ENCODE measurements around the gene FA2H. TPM values are rescaled to one million over a fixed set of nuclear protein-coding genes. Genes with fewer than 3 reads are reported as not detected.

FA2H gene
- total RNA-seq, 3 donors from 2014 or later, result 0.33 to 1.8 TPM; not detected in 1

DNA sequence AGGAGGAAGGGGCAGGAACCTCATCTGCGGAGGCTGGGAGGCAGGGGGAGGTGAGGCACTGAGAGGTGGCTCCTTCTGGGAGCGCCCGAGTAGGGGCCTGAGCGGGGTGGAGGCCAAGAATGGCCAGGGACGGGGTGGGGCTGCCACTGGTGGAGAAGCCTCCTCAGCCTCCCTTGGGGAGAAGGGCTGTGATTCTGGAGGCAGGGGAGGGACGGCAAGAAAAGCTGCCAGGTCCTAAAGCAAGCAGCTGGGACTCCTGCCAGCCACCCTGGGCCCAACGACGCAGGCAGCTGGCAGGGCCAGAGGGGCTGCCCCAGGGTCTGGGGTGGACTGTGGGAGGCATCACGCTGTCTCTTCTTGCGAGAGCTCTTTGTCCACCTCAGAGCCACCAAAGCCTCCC lies 61.3 kb downstream of the FA2H start:
- TF ChIP-seq POLR2A (IDR thresholded peaks at IDR 0.05), result no peak
- TF ChIP-seq POLR2AphosphoS5 (IDR thresholded peaks at IDR 0.05), result no peak
- TF ChIP-seq, protein P1, sequence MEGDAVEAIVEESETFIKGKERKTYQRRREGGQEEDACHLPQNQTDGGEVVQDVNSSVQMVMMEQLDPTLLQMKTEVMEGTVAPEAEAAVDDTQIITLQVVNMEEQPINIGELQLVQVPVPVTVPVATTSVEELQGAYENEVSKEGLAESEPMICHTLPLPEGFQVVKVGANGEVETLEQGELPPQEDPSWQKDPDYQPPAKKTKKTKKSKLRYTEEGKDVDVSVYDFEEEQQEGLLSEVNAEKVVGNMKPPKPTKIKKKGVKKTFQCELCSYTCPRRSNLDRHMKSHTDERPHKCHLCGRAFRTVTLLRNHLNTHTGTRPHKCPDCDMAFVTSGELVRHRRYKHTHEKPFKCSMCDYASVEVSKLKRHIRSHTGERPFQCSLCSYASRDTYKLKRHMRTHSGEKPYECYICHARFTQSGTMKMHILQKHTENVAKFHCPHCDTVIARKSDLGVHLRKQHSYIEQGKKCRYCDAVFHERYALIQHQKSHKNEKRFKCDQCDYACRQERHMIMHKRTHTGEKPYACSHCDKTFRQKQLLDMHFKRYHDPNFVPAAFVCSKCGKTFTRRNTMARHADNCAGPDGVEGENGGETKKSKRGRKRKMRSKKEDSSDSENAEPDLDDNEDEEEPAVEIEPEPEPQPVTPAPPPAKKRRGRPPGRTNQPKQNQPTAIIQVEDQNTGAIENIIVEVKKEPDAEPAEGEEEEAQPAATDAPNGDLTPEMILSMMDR (IDR thresholded peaks at IDR 0.05), result no peak
- H3K27ac ChIP-seq, result no peak overlapping the region
- H3K9me3 ChIP-seq, result no peaks in the 10 kb centered on the region
- H3K4me3 ChIP-seq, result no peak overlapping the region
- H3K27me3 ChIP-seq, result no peaks in the 10 kb centered on the region
- DNase-seq (ENCODE audit: low spot score in 2 of 2), result no peak
- no peaks in the 10 kb centered on the region for H3K36me3 ChIP-seq
- H3K4me1 ChIP-seq, result no peaks in the 10 kb centered on the region
- intact Hi-C loops (cut with DNase I; ENCODE audit: low total_unique reads), result no loop called here

DNA sequence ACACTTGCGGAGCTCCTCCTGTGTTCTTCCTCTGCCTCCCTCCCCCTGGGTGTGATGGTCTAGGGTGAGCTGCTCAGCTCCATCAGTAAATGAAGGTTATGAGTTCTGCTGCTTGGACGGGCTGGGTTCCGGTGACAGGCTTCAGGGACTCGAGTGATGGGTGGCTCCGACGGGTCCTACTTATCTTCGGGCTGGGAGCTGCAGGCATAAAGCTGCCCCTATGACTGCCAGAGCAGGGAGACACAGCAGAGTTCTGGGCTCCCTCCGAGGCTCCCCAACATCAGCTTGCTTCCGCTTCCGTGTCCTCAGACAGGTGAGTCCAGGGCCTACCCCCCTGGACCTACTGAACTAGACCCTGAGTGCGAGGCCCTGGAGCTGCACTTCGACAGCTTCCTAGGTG lies 62.7 kb downstream of the FA2H start:
- Histone ChIP-seq H3K4me1 (no peaks in the 10 kb centered on the region), H3K9me3 (no peaks in the 10 kb centered on the region), H3K4me3 (no peak overlapping the region), H3K27ac (no peak overlapping the region), H3K27me3 (no peaks in the 10 kb centered on the region), H3K36me3 (no peaks in the 10 kb centered on the region)
- no peak for DNase-seq (ENCODE audit: low spot score in 2 of 2)
- intact Hi-C loops (cut with DNase I; ENCODE audit: low total_unique reads), result no loop called here
- TF ChIP-seq, protein P1 (IDR thresholded peaks at IDR 0.05), result no peak
- TF ChIP-seq POLR2AphosphoS5 (IDR thresholded peaks at IDR 0.05) (no peak), POLR2A (IDR thresholded peaks at IDR 0.05) (no peak)

DNA sequence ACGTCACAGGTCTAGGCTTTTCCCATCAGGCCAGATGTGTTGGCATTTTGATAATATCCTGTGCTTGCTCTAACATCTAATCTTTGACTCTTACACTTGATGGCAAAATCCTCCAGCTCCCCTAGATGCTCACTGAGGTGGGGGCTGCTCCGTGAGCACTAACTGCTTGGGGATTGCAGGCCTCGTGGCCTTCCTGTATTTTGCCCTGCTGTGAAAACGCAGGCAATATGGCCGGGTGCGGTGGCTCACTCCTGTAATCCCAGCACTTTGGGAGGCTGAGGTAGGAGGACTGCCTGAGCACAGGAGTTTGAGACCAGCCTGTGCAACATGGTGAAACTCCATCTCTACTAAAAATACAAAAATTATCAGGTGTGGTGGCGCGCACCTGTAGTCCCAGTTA lies 64.2 kb downstream of the FA2H start:
- no peaks in the 10 kb centered on the region for H3K27me3 ChIP-seq
- TF ChIP-seq POLR2AphosphoS5 (IDR thresholded peaks at IDR 0.05), result no peak
- TF ChIP-seq POLR2A (IDR thresholded peaks at IDR 0.05), result no peak
- TF ChIP-seq, protein P1 (IDR thresholded peaks at IDR 0.05), result no peak
- DNase-seq (ENCODE audit: low spot score in 2 of 2), result no peak
- H3K4me3 ChIP-seq, result no peak overlapping the region
- no peak overlapping the region for H3K27ac ChIP-seq
- no peaks in the 10 kb centered on the region for H3K36me3 ChIP-seq
- no peaks in the 10 kb centered on the region for H3K4me1 ChIP-seq
- H3K9me3 ChIP-seq, result no peaks in the 10 kb centered on the region
- intact Hi-C loops (cut with DNase I; ENCODE audit: low total_unique reads), result no loop called here

DNA sequence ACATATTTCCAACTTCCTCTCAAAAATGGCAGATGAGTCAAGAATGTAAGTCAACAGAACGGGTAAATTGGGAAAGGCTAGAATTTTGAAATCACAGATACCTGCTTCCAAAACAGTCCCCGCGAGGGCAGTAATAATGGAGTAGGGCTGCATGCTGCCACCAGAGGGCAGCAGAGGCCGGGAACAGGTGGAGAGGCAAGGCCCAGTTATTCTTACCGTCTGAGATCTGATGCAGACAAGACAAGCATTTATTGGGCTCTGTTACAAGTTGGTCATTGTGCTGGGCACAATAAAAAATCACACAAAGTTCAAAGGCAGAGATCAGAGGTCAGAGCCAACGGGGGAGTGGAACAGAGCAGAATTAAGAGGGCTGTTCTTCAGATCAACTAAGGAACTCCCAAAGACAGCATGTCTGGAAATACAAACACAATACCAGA lies 65.2 kb downstream of the FA2H start:
- Histone ChIP-seq H3K4me1 (no peaks in the 10 kb centered on the region), H3K27me3 (no peaks in the 10 kb centered on the region), H3K36me3 (no peaks in the 10 kb centered on the region), H3K4me3 (no peak overlapping the region), H3K27ac (no peak overlapping the region), H3K9me3 (no peaks in the 10 kb centered on the region)
- intact Hi-C loops (cut with DNase I; ENCODE audit: low total_unique reads), result no loop called here
- peak; percentile 69 to 76 for DNase-seq (ENCODE audit: low spot score in 2 of 2)
- TF ChIP-seq POLR2AphosphoS5 (IDR thresholded peaks at IDR 0.05) (peak in 1 of 3 donors; percentile 23), POLR2A (IDR thresholded peaks at IDR 0.05) (no peak)
- TF ChIP-seq, protein P1 (IDR thresholded peaks at IDR 0.05), result peak; percentile 93 to 95 (median 94)

DNA sequence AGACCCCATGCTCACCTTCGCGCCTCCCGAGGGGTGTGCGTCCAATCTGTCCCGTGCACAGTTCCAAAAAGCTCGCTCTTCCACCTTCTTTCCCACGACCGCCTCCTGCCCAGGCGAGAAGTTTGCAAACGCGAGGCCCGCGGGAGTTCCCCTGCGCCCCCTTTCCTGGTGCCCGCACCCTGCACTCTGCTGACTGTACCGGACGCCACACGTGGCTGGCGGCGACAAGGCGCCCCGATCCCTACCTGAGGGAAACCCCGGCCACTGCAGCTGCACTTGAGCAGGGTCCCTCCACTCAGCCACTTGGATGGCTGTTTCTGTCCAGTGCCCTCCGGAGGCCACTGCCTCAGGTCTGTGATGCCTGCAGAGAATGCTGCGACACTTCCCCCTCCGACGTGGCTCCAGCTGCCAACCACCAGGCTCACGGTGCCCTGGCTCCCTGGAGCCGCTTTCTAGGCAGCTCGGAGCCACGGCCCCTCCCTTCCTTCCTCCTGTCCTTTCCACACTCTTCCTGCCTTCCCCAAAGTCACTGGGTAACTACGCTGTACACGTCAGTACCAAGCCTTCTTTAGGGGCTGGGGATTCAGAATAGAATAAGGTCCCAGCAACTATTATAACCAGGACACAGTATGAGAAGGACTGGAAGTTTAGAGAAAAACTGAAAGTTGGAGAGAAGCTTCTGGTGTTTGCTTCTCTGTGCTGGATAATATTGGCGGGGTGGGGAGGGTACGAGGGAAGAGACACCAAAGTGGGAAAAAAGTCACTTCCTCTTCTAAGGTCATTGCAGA lies 74.0 kb downstream of the FA2H start, which contains the start of gene MLKL:
Gene MLKL (minus strand): TSS at position 425 of the 788 bp plus-strand sequence. CDS start 5,105 bp downstream, outside the sequence.
- no peak for DNase-seq (ENCODE audit: low spot score in 2 of 2)
- no peaks in the 10 kb centered on the region for H3K27me3 ChIP-seq
- H3K4me3 ChIP-seq, result peak within 1 kb of the TSS; percentile 73 to 93 (median 88)
- no peaks in the 10 kb centered on the region for H3K9me3 ChIP-seq
- H3K27ac ChIP-seq, result peak within 1 kb of the TSS; percentile 80 to 85
- no peaks in the 10 kb centered on the region for H3K4me1 ChIP-seq
- TF ChIP-seq POLR2AphosphoS5 (IDR thresholded peaks at IDR 0.05) (no peak), POLR2A (IDR thresholded peaks at IDR 0.05) (no peak)
- TF ChIP-seq, protein P1 (IDR thresholded peaks at IDR 0.05), result no peak
- intact Hi-C loops (cut with DNase I; ENCODE audit: low total_unique reads), result no loop called here
- H3K36me3 ChIP-seq, result no peaks in the 10 kb centered on the region
